Panc1 (cell line): Measurements from ENCODE around the gene ZG16B.

Experiments used
- CTCF ChIP-seq: fragments of 450-650 bp; IDR thresholded peaks from 2 replicates; pipeline ENCODE4 v1.5.1; 2017; ENCODE audit warnings: mild to moderate bottlenecking
- POLR2AphosphoS5 ChIP-seq: IDR thresholded peaks from 2 replicates; pipeline ENCODE4 v1.6.1; 2012; ENCODE audit warnings: mild to moderate bottlenecking, low read depth, low read length, moderate library complexity
- REST ChIP-seq, 2 experiments: IDR thresholded peaks; 2 replicates each; pipeline ENCODE4 v1.6.1; 2011 to 2012; ENCODE audit warnings: low read depth in 2 of 2, control low read depth in 1 of 2, low read length in 1 of 2, mild to moderate bottlenecking in 1 of 2, moderate library complexity in 1 of 2; ENCODE audit not compliant: insufficient read depth in 1 of 2
- TCF7L2 ChIP-seq: IDR thresholded peaks from 2 replicates; pipeline ENCODE4 v1.6.1; 2011; ENCODE audit warnings: mild to moderate bottlenecking, low read depth, low read length, inconsistent platforms

GRCh38 chr16:2810651-2811050 lies 19.5 kb upstream of the ZG16B start:
- TF ChIP-seq CTCF (no peak), POLR2AphosphoS5 (no peak), REST (IDR thresholded peaks at IDR 0.05; ENCODE audit: insufficient read depth in 1 of 2, low read depth in 2 of 2, low read length in 1 of 2) (no peak), TCF7L2 (no peak)
